GM23338 (cell line): ENCODE data around the gene NPAS3. TPM values are rescaled to one million over a fixed set of nuclear protein-coding genes. Genes with fewer than 3 reads are reported as not detected.

Source experiments
- ATAC-seq: fragments of 200-7000 bp; cut with Tn5 transposase; 3 replicates; pipeline ENCODE4 v1.9.1; 2020
- DNase-seq: peaks from one replicate; pipeline ENCODE4 v3.0.0-alpha.2; 2015; ENCODE audit warnings: low spot score
- H2AFZ ChIP-seq: fragments of 200-600 bp; sonication (generic); 2 replicates; pipeline ENCODE4 v1.8.0; 2016; ENCODE audit warnings: antibody characterized with exemption, mild to moderate bottlenecking, moderate library complexity
- H3F3A ChIP-seq: fragments of 200-600 bp; sonication (generic); replicated peaks from 2 replicates; pipeline ENCODE4 v1.8.0; 2017; ENCODE audit warnings: antibody characterized with exemption, mixed run types, low read depth
- H3K27ac ChIP-seq: fragments of 200-600 bp; sonication (generic); 2 replicates; pipeline ENCODE4 v1.6.1; 2016; ENCODE audit warnings: low read depth
- H3K27me3 ChIP-seq: fragments of 200-600 bp; sonication (generic); 2 replicates; pipeline ENCODE4 v1.8.0; 2016; ENCODE audit warnings: mild to moderate bottlenecking, mixed run types, moderate library complexity; ENCODE audit not compliant: insufficient read depth
- H3K36me3 ChIP-seq: fragments of 200-600 bp; sonication (generic); 2 replicates; pipeline ENCODE4 v1.8.0; 2016; ENCODE audit warnings: mild to moderate bottlenecking; ENCODE audit not compliant: insufficient read depth
- H3K4me1 ChIP-seq: fragments of 200-600 bp; sonication (generic); 2 replicates; pipeline ENCODE4 v1.8.0; 2016; ENCODE audit warnings: mild to moderate bottlenecking, moderate library complexity; ENCODE audit not compliant: insufficient read depth
- H3K4me2 ChIP-seq: fragments of 200-600 bp; sonication (generic); 2 replicates; pipeline ENCODE4 v1.7.1; 2017; ENCODE audit warnings: mixed run types
- H3K4me3 ChIP-seq: fragments of 200-600 bp; sonication (generic); 2 replicates; pipeline ENCODE4 v1.6.1; 2016; ENCODE audit warnings: mixed run types
- H3K79me2 ChIP-seq: fragments of 200-600 bp; sonication (generic); replicated peaks from 2 replicates; pipeline ENCODE4 v1.8.0; 2017; ENCODE audit warnings: mild to moderate bottlenecking; ENCODE audit not compliant: insufficient read depth
- H3K9me2 ChIP-seq: fragments of 200-600 bp; sonication (generic); 2 replicates; pipeline ENCODE4 v1.8.0; 2017; ENCODE audit not compliant: insufficient read depth
- H4K20me1 ChIP-seq: fragments of 200-600 bp; sonication (generic); replicated peaks from 2 replicates; pipeline ENCODE4 v1.8.0; 2017; ENCODE audit warnings: mild to moderate bottlenecking; ENCODE audit not compliant: insufficient read depth
- H3K27ac Mint-ChIP-seq: 2 replicates; pipeline ENCODE4 v1.8.0; 2020; ENCODE audit warnings: inconsistent platforms, mild to moderate bottlenecking, moderate library complexity, mixed read lengths
- H3K27me3 Mint-ChIP-seq: 3 replicates; pipeline ENCODE4 v1.8.0; 2022; ENCODE audit warnings: low read depth, mild to moderate bottlenecking, moderate library complexity, mixed read lengths, inconsistent platforms; ENCODE audit not compliant: insufficient read depth, poor library complexity
- H3K36me3 Mint-ChIP-seq: 3 replicates; pipeline ENCODE4 v1.8.0; 2021; ENCODE audit warnings: low read depth, mild to moderate bottlenecking, inconsistent platforms, moderate library complexity, mixed read lengths
- H3K4me1 Mint-ChIP-seq: 3 replicates; pipeline ENCODE4 v1.8.0; 2020; ENCODE audit warnings: mild to moderate bottlenecking, inconsistent platforms, mixed read lengths
- H3K4me3 Mint-ChIP-seq: 3 replicates; pipeline ENCODE4 v1.8.0; 2021; ENCODE audit warnings: moderate library complexity, mild to moderate bottlenecking, inconsistent platforms, mixed read lengths
- H3K9me3 Mint-ChIP-seq: 3 replicates; pipeline ENCODE4 v1.8.0; 2020; ENCODE audit warnings: moderate library complexity, mild to moderate bottlenecking, inconsistent platforms, mixed read lengths
- CREB1 ChIP-seq: fragments of 250-450 bp; sonication (Bioruptor Pico); IDR thresholded peaks from 2 replicates; pipeline ENCODE4 v1.5.0; 2020; ENCODE audit warnings: low read depth, mild to moderate bottlenecking, moderate library complexity
- EZH2phosphoT487 ChIP-seq: fragments of 200-600 bp; sonication (generic); IDR thresholded peaks from one replicate; pipeline ENCODE4 v1.8.1; 2018; ENCODE audit warnings: antibody characterized with exemption; ENCODE audit not compliant: unreplicated experiment
- JUNB ChIP-seq: IDR thresholded peaks from one replicate; pipeline ENCODE4 v1.6.1; 2016; ENCODE audit warnings: antibody characterized with exemption; ENCODE audit not compliant: unreplicated experiment
- POLR2AphosphoS5 ChIP-seq: IDR thresholded peaks from 2 replicates; pipeline ENCODE4 v1.6.1; 2016; ENCODE audit warnings: antibody characterized with exemption, low read depth
- STAT1 ChIP-seq: IDR thresholded peaks from one replicate; pipeline ENCODE4 v1.6.1; 2016; ENCODE audit warnings: antibody characterized with exemption; ENCODE audit not compliant: unreplicated experiment
- ZNF114 ChIP-seq: fragments of 250-450 bp; sonication (Bioruptor Pico); IDR thresholded peaks from 2 replicates; pipeline ENCODE4 v1.5.0; 2020; ENCODE audit warnings: mild to moderate bottlenecking, moderate library complexity
- polyA plus RNA-seq: library from polyadenylated mRNA; unstranded; fragments of >200 nt; fragmentation: Nextera tagmentation; extraction: Ambion mirVana; gene quantifications from 2 replicates; pipeline ENCODE4 v1.2.1, GENCODE V29; 2016
- total RNA-seq: library from RNA; depleted of rRNA; stranded (reverse); fragments of >200 nt; shearing (Covaris generic); gene quantifications from 2 replicates; pipeline ENCODE4 v1.2.3, GENCODE V29; 2014
- TF ChIP-seq, protein P1 (sequence below), 2 experiments: fragments of 200-600 bp in 1 of 2; sonication (generic) in 1 of 2; conservative IDR thresholded peaks; 2 replicates each; pipeline versions ENCODE4 v1.5.1 to v1.6.1; 2016 to 2017; ENCODE audit warnings: antibody characterized with exemption in 2 of 2, low read depth in 2 of 2, mild to moderate bottlenecking in 2 of 2, moderate library complexity in 1 of 2
- TF ChIP-seq, protein P2 (sequence below): IDR thresholded peaks from one replicate; pipeline ENCODE4 v1.6.1; 2018; ENCODE audit warnings: antibody characterized with exemption; ENCODE audit not compliant: unreplicated experiment

NPAS3 gene
- total and polyA plus RNA-seq, 2 experiments from 2014 or later, result 0.17 to 0.19 TPM

DNA sequence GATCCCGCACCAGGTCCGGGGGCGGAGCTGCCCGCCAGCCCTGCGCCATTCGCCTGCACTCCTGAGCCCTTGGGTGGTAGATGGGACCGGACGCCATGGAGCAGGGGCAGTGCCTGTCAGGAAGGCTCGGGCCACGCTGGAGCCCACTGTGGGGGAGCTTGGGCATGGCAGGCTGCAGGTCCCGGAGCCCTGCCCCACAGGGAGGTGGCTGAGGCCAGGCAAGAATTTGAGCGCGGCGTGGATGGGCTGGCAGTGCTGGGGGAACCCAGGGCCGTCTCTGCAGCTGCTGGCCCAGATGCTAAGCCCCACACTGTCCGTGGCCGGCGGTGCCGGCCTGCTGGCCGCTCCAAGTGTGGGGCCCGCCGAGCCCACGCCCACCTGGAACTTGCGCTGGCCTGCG, 260.0 kb downstream of the NPAS3 start (continued):
- TF ChIP-seq, protein P1, sequence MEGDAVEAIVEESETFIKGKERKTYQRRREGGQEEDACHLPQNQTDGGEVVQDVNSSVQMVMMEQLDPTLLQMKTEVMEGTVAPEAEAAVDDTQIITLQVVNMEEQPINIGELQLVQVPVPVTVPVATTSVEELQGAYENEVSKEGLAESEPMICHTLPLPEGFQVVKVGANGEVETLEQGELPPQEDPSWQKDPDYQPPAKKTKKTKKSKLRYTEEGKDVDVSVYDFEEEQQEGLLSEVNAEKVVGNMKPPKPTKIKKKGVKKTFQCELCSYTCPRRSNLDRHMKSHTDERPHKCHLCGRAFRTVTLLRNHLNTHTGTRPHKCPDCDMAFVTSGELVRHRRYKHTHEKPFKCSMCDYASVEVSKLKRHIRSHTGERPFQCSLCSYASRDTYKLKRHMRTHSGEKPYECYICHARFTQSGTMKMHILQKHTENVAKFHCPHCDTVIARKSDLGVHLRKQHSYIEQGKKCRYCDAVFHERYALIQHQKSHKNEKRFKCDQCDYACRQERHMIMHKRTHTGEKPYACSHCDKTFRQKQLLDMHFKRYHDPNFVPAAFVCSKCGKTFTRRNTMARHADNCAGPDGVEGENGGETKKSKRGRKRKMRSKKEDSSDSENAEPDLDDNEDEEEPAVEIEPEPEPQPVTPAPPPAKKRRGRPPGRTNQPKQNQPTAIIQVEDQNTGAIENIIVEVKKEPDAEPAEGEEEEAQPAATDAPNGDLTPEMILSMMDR (conservative IDR thresholded peaks at IDR 0.05; ENCODE audit: low read depth in 2 of 2), result no peak
- TF ChIP-seq ZNF114 (no peak), CREB1 (no peak)

DNA sequence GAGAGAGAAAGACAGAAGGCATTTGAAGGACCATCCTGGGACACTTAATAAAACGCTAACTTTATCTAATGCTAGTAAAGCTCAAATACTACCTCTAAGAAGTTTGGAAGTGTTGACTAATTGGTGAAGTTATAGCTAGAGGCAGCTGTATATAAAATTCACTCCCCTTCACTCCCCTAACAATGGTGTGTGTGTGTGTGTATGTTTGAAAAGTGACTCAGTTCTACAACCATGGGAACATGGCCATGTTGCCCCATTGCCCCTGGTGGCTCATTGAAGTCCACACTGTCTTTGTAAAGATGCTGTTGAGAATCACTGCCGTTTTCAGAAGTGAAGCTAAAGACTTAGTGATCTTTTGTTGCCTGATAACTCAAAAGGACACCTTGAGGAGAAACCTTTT, 262.4 kb downstream of the NPAS3 start:
- H3K9me3 Mint-ChIP-seq, result peaks cover 18% of the 10 kb centered on the region
- ATAC-seq, result no peak
- H2AFZ ChIP-seq, result no peak overlapping the region

DNA sequence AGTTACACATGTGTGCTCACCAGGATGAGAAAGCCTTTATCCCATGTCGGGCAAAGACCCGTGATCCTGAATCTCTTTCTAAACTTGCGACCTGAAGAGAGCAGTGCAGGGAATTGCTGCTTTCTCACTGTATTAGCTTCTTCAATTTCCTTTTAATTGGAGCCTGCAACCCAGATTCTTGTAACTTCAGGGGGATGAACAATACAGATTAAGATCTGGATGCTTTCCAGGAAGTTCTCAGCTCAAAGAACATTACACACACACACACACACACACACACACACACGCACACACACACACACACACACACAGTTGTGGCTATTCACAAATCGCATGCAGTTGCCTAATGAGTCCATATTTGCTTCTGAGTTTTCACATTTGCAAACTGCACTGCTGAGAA, 268.3 kb downstream of the NPAS3 start:
- Histone ChIP-seq H3K27ac (no peak overlapping the region), H3K4me1 (no peaks in the 10 kb centered on the region), H3K4me2 (no peak overlapping the region), H3K27me3 (no peaks in the 10 kb centered on the region), H3K79me2 (no peaks in the 10 kb centered on the region), H4K20me1 (no peaks in the 10 kb centered on the region), H3K9me2 (no peaks in the 10 kb centered on the region), H3K4me3 (no peak overlapping the region), H2AFZ (no peak overlapping the region), H3F3A (no peaks in the 10 kb centered on the region), H3K36me3 (no peaks in the 10 kb centered on the region)
- no peaks in the 10 kb centered on the region for H3K4me1 Mint-ChIP-seq
- H3K4me3 Mint-ChIP-seq, result no peak overlapping the region
- H3K9me3 Mint-ChIP-seq, result no peaks in the 10 kb centered on the region
- no peaks in the 10 kb centered on the region for H3K36me3 Mint-ChIP-seq
- no peaks in the 10 kb centered on the region for H3K27me3 Mint-ChIP-seq
- no peak for DNase-seq
- H3K27ac Mint-ChIP-seq, result no peak overlapping the region
- no peak for ATAC-seq
- TF ChIP-seq ZNF114, result no peak
- TF ChIP-seq, protein P2, sequence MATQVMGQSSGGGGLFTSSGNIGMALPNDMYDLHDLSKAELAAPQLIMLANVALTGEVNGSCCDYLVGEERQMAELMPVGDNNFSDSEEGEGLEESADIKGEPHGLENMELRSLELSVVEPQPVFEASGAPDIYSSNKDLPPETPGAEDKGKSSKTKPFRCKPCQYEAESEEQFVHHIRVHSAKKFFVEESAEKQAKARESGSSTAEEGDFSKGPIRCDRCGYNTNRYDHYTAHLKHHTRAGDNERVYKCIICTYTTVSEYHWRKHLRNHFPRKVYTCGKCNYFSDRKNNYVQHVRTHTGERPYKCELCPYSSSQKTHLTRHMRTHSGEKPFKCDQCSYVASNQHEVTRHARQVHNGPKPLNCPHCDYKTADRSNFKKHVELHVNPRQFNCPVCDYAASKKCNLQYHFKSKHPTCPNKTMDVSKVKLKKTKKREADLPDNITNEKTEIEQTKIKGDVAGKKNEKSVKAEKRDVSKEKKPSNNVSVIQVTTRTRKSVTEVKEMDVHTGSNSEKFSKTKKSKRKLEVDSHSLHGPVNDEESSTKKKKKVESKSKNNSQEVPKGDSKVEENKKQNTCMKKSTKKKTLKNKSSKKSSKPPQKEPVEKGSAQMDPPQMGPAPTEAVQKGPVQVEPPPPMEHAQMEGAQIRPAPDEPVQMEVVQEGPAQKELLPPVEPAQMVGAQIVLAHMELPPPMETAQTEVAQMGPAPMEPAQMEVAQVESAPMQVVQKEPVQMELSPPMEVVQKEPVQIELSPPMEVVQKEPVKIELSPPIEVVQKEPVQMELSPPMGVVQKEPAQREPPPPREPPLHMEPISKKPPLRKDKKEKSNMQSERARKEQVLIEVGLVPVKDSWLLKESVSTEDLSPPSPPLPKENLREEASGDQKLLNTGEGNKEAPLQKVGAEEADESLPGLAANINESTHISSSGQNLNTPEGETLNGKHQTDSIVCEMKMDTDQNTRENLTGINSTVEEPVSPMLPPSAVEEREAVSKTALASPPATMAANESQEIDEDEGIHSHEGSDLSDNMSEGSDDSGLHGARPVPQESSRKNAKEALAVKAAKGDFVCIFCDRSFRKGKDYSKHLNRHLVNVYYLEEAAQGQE, result no peak
- TF ChIP-seq EZH2phosphoT487, result no peak
- TF ChIP-seq POLR2AphosphoS5, result no peak

More for the DNA sequence above, 262.4 kb downstream of the NPAS3 start:
- no peak overlapping the region for H3K4me3 ChIP-seq
- H3K79me2 ChIP-seq, result no peaks in the 10 kb centered on the region
- H3F3A ChIP-seq, result no peaks in the 10 kb centered on the region
- Mint-ChIP-seq H3K36me3 (peaks cover 12% of the 10 kb centered on the region; the same call in 2 of the 3 replicates), H3K27ac (no peak overlapping the region), H3K4me3 (no peak overlapping the region), H3K4me1 (no peaks in the 10 kb centered on the region), H3K27me3 (no peaks in the 10 kb centered on the region)
- no peak overlapping the region for H3K27ac ChIP-seq
- H3K27me3 ChIP-seq, result no peaks in the 10 kb centered on the region
- no peak overlapping the region for H3K4me2 ChIP-seq
- no peaks in the 10 kb centered on the region for H3K9me2 ChIP-seq
- TF ChIP-seq, protein P1 (conservative IDR thresholded peaks at IDR 0.05; ENCODE audit: low read depth in 2 of 2), result no peak
- TF ChIP-seq STAT1 (no peak), JUNB (no peak)
- no peaks in the 10 kb centered on the region for H4K20me1 ChIP-seq
- no peak for DNase-seq
- no peaks in the 10 kb centered on the region for H3K36me3 ChIP-seq
- H3K4me1 ChIP-seq, result no peaks in the 10 kb centered on the region
